SK-N-SH (cell line): ENCODE data around the gene ZNF692. TPM values are rescaled to one million over a fixed set of nuclear protein-coding genes. Genes with fewer than 3 reads are reported as not detected.

Experiments used
- CTCF ChIA-PET: fragments of 300-600, 350-600 bp; formaldehyde crosslinking; extraction: SDS; loops from one replicate; lab custom pipeline; 2021; lab: Yijun Ruan, JAX
- POLR2A ChIA-PET: fragments of 350-600 bp; sonication (Branson Sonifier 250); formaldehyde crosslinking; extraction: SDS; loops from one replicate; lab custom pipeline; 2020; ENCODE audit warnings: antibody characterized with exemption, inconsistent platforms; lab: Yijun Ruan, JAX
- DNase-seq: peaks from one replicate; pipeline ENCODE4 v3.0.0; 2012
- H2AFZ ChIP-seq: fragments of 200-600 bp; sonication (generic); 2 replicates; pipeline ENCODE4 v1.8.1; 2016; ENCODE audit warnings: antibody characterized with exemption, mild to moderate bottlenecking, low read depth
- H3F3A ChIP-seq: fragments of 200-600 bp; sonication (generic); replicated peaks from 2 replicates; pipeline ENCODE3; 2016; ENCODE audit warnings: antibody characterized with exemption, mild to moderate bottlenecking; ENCODE audit not compliant: insufficient read depth
- H3K27ac ChIP-seq, 2 experiments: fragments of 200-500 bp in 1 of 2; fragments of 200-600 bp in 1 of 2; sonication (Bioruptor generic) in 1 of 2; sonication (generic), shearing (Covaris generic) in 1 of 2; 2 replicates each; pipeline versions ENCODE4 v1.5.1 to v1.6.1; 2014 to 2016; ENCODE audit warnings: low read depth in 2 of 2, inconsistent platforms in 1 of 2, low read length in 1 of 2, mild to moderate bottlenecking in 1 of 2, mixed read lengths in 1 of 2
- H3K27me3 ChIP-seq: fragments of 200-600 bp; sonication (generic), shearing (Covaris generic); 2 replicates; pipeline ENCODE4 v1.6.1; 2016; ENCODE audit warnings: mixed run types; ENCODE audit not compliant: insufficient read depth
- H3K36me3 ChIP-seq, 2 experiments: fragments of 200-500 bp in 1 of 2; fragments of 200-600 bp in 1 of 2; sonication (Bioruptor generic) in 1 of 2; sonication (generic) in 1 of 2; replicated peaks in 1 of 2; 2 replicates each; pipeline versions ENCODE3 to v1.5.1; 2014 to 2016; ENCODE audit warnings: low read length in 1 of 2, mild to moderate bottlenecking in 1 of 2; ENCODE audit not compliant: insufficient read depth in 2 of 2, control insufficient read depth in 1 of 2
- H3K4me1 ChIP-seq, 2 experiments: fragments of 200-500 bp in 1 of 2; fragments of 200-600 bp in 1 of 2; sonication (Bioruptor generic) in 1 of 2; sonication (generic), shearing (Covaris generic) in 1 of 2; 2 replicates each; pipeline versions ENCODE4 v1.5.1 to v1.6.1; 2014 to 2016; ENCODE audit warnings: low read depth in 1 of 2, low read length in 1 of 2, mixed run types in 1 of 2; ENCODE audit not compliant: insufficient read depth in 2 of 2, control insufficient read depth in 1 of 2
- H3K4me2 ChIP-seq: fragments of 200-600 bp; sonication (generic), shearing (Covaris generic); 2 replicates; pipeline ENCODE4 v1.6.1; 2017; ENCODE audit warnings: mixed run types
- H3K4me3 ChIP-seq, 2 experiments: fragments of 200-500 bp in 1 of 2; fragments of 200-600 bp in 1 of 2; sonication (Bioruptor generic) in 1 of 2; sonication (generic), shearing (Covaris generic) in 1 of 2; 2 replicates each; pipeline versions ENCODE4 v1.5.1 to v1.8.1; 2014 to 2016; ENCODE audit warnings: low read depth in 2 of 2, inconsistent platforms in 1 of 2, low read length in 1 of 2, mild to moderate bottlenecking in 1 of 2, mixed read lengths in 1 of 2, moderate library complexity in 1 of 2
- H3K79me2 ChIP-seq: fragments of 200-600 bp; sonication (generic); 2 replicates; pipeline ENCODE4 v1.8.1; 2017; ENCODE audit warnings: mild to moderate bottlenecking; ENCODE audit not compliant: insufficient read depth
- H3K9ac ChIP-seq: fragments of 200-600 bp; sonication (generic); 2 replicates; pipeline ENCODE4 v1.6.1; 2017; ENCODE audit warnings: mixed run types
- H3K9me2 ChIP-seq: fragments of 200-600 bp; sonication (generic); 2 replicates; pipeline ENCODE4 v1.6.1; 2017; ENCODE audit warnings: mixed run types
- H3K9me3 ChIP-seq: fragments of 200-600 bp; sonication (generic); 2 replicates; pipeline ENCODE4 v1.6.1; 2017; ENCODE audit warnings: mixed run types, mild to moderate bottlenecking, moderate library complexity
- H4K20me1 ChIP-seq: fragments of 200-600 bp; sonication (generic); 2 replicates; pipeline ENCODE4 v1.6.1; 2017; ENCODE audit warnings: mild to moderate bottlenecking, mixed run types; ENCODE audit not compliant: insufficient read depth
- CHD2 ChIP-seq: fragments of 150-350 bp; IDR thresholded peaks from 2 replicates; pipeline ENCODE4 v1.6.1; 2018; ENCODE audit warnings: low read length; ENCODE audit not compliant: partially characterized antibody
- FOXM1 ChIP-seq: IDR thresholded peaks from 2 replicates; pipeline ENCODE4 v1.4.0; 2012; ENCODE audit warnings: low read depth, mild to moderate bottlenecking
- GATA2 ChIP-seq: sonication (generic); formaldehyde crosslinking; IDR thresholded peaks from 2 replicates; pipeline ENCODE4 v1.5.0; 2020; ENCODE audit warnings: mild to moderate bottlenecking, missing genetic modification reagents
- NRF1 ChIP-seq: IDR thresholded peaks from 2 replicates; pipeline ENCODE4 v1.6.1; 2012; ENCODE audit warnings: low read depth, mild to moderate bottlenecking, low read length
- WGBS: methylation state at CpG from one replicate; pipeline ENCODE4 v1.1.6; 2017; ENCODE audit warnings: low lambda C conversion rate; 5-methylcytosine and 5-hydroxymethylcytosine counted together
- polyA plus RNA-seq, 3 experiments: library from polyadenylated mRNA; depleted of rRNA; stranded (reverse); fragments of >200 nt; gene quantifications; 2 replicates each; pipeline ENCODE4 v1.2.3, GENCODE V29; 2012
- TF ChIP-seq, protein P1 (sequence below): fragments of 150-350 bp; IDR thresholded peaks from 2 replicates; pipeline ENCODE4 v1.6.1; 2017; ENCODE audit warnings: antibody characterized with exemption, low read length, low read depth, borderline replicate concordance

ZNF692 gene
- polyA plus RNA-seq, 1 of the 3 experiments (the other 2 are of a cell fraction), result 47.0 TPM

- no peak overlapping the region for H3K4me3 ChIP-seq
- CTCF ChIA-PET, result interaction anchor here (1.3 kb wide), 1 partner anchor 42 kb away, joined by 5 read pairs; the partner anchor contains the start of gene ZNF692
- no peak for DNase-seq
- H3K4me2 ChIP-seq, result no peak overlapping the region
- no peak overlapping the region for H2AFZ ChIP-seq
- POLR2A ChIA-PET, result no interaction called here
- no peaks in the 10 kb centered on the region for H4K20me1 ChIP-seq
- H3K36me3 ChIP-seq, result no peaks in the 10 kb centered on the region
- no peak overlapping the region for H3K27ac ChIP-seq
- TF ChIP-seq GATA2 (CRISPR knock-in tag), result no peak
- no peak for TF ChIP-seq NRF1
- no peak for TF ChIP-seq CHD2
- no peaks in the 10 kb centered on the region for H3K9me2 ChIP-seq
- H3K27me3 ChIP-seq, result 0 out of 2 replicates have a peak, but pooled peaks cover 4% of the 10 kb centered on the region
- no peak overlapping the region for H3K9ac ChIP-seq
- H3K79me2 ChIP-seq, result no peaks in the 10 kb centered on the region
- H3K9me3 ChIP-seq, result no peaks in the 10 kb centered on the region
- WGBS, result 75% methylated on average over 1 of the region's 1 CpG
- no peaks in the 10 kb centered on the region for H3F3A ChIP-seq
- peaks cover 0 to under 1% of the 10 kb centered on the region in 2 experiments; a peak in 1 of 4 replicates for H3K4me1 ChIP-seq
Observed at GRCh38 chr1:248900637-248901036, 41.8 kb upstream of the ZNF692 start.

- H3F3A ChIP-seq, result no peaks in the 10 kb centered on the region
- H2AFZ ChIP-seq, result no peak overlapping the region
- H3K36me3 ChIP-seq, result no peaks in the 10 kb centered on the region
- no peaks in the 10 kb centered on the region for H3K9me2 ChIP-seq
- no peak overlapping the region for H3K27ac ChIP-seq
- no peak overlapping the region for H3K4me2 ChIP-seq
- DNase-seq, result no peak
- H3K79me2 ChIP-seq, result no peaks in the 10 kb centered on the region
- H3K4me3 ChIP-seq, result no peak overlapping the region
- no peaks in the 10 kb centered on the region for H3K4me1 ChIP-seq
- H4K20me1 ChIP-seq, result no peaks in the 10 kb centered on the region
- H3K9me3 ChIP-seq, result no peaks in the 10 kb centered on the region
- H3K9ac ChIP-seq, result no peak overlapping the region
- ChIA-PET POLR2A (no interaction called here), CTCF (interaction anchor here (1.1 kb wide), 1 partner anchor 39 kb away, joined by 3 read pairs; the partner anchor contains the start of gene ZNF692)
- H3K27me3 ChIP-seq, result peaks cover 4% of the 10 kb centered on the region; the same call in 1 of the 2 replicates
- WGBS, result 48% methylated on average over 6 of the region's 9 CpGs
- TF ChIP-seq, protein P1, sequence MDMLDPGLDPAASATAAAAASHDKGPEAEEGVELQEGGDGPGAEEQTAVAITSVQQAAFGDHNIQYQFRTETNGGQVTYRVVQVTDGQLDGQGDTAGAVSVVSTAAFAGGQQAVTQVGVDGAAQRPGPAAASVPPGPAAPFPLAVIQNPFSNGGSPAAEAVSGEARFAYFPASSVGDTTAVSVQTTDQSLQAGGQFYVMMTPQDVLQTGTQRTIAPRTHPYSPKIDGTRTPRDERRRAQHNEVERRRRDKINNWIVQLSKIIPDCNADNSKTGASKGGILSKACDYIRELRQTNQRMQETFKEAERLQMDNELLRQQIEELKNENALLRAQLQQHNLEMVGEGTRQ, result no peak
Observed at GRCh38 chr1:248897412-248898337, 38.8 kb upstream of the ZNF692 start.

DNA sequence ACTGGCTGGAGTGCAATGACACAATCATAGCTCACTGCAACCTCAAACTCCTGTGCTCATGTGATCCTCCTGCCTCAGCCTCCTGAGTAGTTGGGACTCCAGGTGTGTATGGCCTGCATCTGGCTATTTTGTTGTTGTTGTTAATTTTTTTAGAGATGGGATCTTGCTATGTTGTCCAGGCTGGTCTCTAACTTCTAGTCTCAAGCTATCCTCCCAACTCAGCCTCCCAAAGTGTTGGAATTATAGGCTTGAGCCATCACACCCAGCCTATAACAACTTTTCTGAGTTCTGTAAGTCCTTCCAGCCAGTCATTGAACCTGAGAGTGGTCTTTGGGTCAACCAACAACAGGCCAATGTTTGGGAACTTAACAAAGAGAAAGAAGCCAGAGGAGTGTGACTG, 36.0 kb upstream of the ZNF692 start:
- no peak for TF ChIP-seq FOXM1
- TF ChIP-seq, all 33 proteins: peak for 0
- POLR2A ChIA-PET, result no interaction called here
- CTCF ChIA-PET, result interaction anchor here (0.8 to 1.7 kb wide), 2 partner anchors 37 to 87 kb away, joined by 3 to 4 read pairs; no protein-coding TSS in a partner anchor
- no peaks in the 10 kb centered on the region for H3F3A ChIP-seq
- H3K9me2 ChIP-seq, result no peaks in the 10 kb centered on the region
- H4K20me1 ChIP-seq, result no peaks in the 10 kb centered on the region
- no peaks in the 10 kb centered on the region for H3K79me2 ChIP-seq
- peaks cover 4% of the 10 kb centered on the region; the same call in 1 of the 2 replicates for H3K27me3 ChIP-seq
- no peak overlapping the region for H3K4me2 ChIP-seq
- no peak overlapping the region for H3K4me3 ChIP-seq
- H3K27ac ChIP-seq, result no peak overlapping the region
- no peak overlapping the region for H3K9ac ChIP-seq
- no peaks in the 10 kb centered on the region for H3K4me1 ChIP-seq
- no peak for DNase-seq
- no peaks in the 10 kb centered on the region for H3K9me3 ChIP-seq
- no peaks in the 10 kb centered on the region for H3K36me3 ChIP-seq
- H2AFZ ChIP-seq, result no peak overlapping the region
